ENCODE measurements around the gene PTPRO.

- TF ChIP-seq CTCF (IDR thresholded peaks at IDR 0.05; ENCODE audit: insufficient read depth, low read length, poor library complexity, severe bottlenecking), result no peak
- TF ChIP-seq EZH2phosphoT487 (conservative IDR thresholded peaks at IDR 0.05; ENCODE audit: low read length), result no peak
Measured at GRCh38 chr12:15546102-15546701, 223.9 kb downstream of the PTPRO start.
